CMK (cell line): Measurements from ENCODE around the gene MESP1.

ENCODE experiments used
- DNase-seq: peaks from one replicate; pipeline ENCODE4 v3.0.0-alpha.2; 2010; ENCODE audit warnings: low read depth

Gene MESP1

GRCh38 chr15:89781055-89781454 lies 30.0 kb upstream of the MESP1 start:
- DNase-seq, result no peak

DNA sequence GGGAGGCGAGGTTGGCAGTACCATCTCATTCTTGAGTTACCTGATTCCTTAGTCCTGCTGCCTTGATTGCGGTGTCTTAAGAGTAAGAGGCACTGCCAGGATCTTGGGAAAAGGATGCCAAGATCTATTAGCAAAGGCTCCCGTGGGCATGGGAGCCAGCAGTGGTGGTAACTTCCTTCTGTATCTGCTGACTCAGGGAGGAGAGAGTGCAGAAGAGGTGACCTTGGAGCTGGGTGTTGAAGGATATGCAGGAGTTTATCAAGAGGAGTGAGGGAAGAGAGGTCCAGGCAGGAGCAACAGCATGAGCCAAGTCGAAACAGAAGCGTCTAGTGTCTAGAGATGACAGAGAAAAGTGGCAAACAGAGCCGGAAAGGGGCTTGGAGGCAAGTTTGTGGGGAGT lies 29.6 kb upstream of the MESP1 start:
- no peak for DNase-seq

- no peak for DNase-seq
These were observed 27.8 kb upstream of the MESP1 start for GRCh38 chr15:89778861-89779260.

GRCh38 chr15:89777782-89778380 lies 26.8 kb upstream of the MESP1 start:
- DNase-seq, result no peak

GRCh38 chr15:89777073-89777751 lies 26.2 kb upstream of the MESP1 start:
- no peak for DNase-seq

DNA sequence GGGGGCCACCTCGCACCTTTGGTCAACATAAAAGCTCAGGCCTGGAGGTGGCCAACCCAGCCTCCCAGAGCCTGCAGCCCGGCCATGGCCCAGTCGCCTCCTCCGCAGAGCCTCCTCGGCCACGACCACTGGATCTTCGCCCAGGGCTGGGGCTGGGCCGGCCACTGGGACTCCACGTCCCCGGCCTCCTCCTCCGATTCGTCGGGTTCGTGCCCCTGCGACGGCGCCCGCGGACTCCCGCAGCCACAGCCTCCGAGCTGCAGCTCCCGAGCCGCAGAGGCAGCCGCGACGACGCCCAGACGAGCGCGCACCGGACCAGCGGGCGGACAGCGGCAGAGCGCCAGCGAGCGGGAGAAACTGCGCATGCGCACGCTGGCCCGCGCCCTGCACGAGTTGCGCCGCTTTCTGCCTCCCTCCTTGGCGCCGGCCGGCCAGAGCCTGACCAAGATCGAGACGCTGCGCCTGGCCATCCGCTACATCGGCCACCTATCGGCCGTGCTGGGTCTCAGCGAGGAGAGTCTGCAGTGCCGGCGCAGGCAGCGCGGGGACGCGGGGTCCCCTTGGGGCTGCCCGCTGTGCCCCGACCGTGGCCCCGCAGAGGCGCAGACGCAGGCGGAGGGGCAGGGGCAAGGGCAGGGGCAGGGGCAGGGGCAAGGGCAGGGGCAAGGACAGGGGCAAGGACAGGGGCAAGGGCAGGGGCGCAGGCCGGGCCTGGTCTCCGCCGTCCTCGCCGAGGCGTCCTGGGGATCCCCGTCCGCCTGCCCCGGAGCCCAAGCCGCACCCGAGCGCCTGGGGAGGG lies 25.4 kb upstream of the MESP1 start, which contains the start of gene MESP2:
TSS of gene MESP2 (plus strand) at position 59 of the 799 bp plus-strand sequence. CDS start at position 85, 26 bp downstream.
- peak; percentile 73 for DNase-seq

GRCh38 chr15:89775815-89776214 lies 24.8 kb upstream of the MESP1 start:
- no peak for DNase-seq

DNA sequence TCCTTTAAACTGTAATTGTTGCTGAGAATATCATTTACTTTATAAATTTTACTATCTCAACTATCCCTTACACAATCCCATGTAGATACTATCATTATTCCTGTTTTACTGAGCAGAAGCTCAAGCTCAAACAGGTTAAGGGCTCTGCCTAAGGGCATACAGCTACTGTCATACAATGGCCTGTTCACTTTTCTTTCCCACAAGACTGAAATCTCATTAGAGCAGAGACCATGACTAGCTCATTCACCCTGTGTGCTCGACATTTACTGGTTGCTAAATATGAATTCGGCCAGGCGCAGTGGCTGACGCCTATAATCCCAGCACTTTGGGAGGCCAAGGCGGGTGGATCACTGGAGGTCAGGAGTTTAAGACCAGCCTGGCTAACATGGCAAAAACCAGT lies 23.4 kb upstream of the MESP1 start:
- DNase-seq, result no peak

DNA sequence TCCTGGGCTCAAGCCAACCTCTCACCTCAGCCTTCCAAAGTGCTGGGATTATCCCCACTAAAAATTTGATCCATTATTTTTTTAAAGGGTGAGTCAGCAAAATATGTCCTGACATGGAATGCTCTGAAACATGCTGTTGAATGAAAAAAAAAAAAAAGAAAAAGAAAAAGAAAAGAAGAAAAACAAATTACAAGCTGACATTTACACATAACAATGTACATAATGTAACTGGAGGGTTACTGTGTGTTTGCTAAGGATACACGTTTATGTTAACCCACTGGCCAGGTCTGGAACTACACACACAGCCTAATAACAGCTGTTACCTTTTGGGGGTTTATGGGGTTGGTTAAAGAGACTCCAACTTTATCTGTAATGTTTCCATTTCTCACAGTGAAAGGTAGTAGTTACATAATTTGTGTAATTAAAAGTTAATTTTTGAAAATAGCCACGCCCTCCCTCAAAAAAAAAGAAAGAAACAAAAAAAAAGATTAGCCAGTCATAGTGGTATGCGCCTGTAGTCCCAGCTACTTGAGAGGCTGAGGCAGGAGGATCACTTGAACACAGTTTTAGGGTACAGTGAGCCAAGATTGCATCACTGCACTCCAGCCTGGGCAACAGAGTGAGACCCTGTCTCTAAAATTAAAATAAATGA lies 22.0 kb upstream of the MESP1 start:
- no peak for DNase-seq

DNA sequence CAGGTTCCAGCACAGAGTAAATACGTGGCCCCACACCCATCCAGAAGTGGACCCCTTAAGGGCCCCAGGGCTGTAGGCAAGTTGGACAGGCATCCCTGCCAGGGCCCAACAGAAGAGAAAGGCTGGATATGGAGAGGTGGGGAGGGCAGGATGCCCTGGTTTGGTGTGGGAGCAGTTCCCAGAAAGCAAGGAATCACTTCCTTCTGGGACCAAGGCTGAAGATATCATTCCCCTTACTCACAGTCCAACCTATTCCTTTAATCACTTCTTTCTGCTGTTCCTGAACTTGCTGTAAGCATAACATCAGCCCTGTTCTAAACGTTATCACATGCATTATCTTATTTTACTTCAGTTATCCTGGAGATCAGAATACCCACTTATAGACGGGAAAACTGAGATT lies 19.0 kb upstream of the MESP1 start:
- no peak for DNase-seq

DNA sequence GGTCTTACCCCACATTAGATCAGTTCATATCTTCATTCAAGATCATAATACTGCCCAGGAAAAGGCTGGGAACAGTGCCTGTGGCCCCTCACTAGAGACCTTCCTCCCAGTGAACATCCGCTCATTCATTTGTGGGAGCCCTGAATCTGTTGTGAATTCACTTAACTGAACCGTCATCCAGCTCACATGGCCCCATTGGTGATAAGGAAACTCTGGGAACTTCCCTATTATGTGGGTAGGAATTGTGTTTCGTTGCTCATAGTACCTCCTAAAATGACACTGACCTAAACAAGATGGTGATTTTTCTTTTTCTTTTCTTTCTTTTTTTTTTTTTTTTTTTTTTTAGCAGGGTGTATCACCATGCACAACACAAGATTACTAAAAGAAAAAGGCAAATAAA lies 18.3 kb upstream of the MESP1 start:
- no peak for DNase-seq

DNA sequence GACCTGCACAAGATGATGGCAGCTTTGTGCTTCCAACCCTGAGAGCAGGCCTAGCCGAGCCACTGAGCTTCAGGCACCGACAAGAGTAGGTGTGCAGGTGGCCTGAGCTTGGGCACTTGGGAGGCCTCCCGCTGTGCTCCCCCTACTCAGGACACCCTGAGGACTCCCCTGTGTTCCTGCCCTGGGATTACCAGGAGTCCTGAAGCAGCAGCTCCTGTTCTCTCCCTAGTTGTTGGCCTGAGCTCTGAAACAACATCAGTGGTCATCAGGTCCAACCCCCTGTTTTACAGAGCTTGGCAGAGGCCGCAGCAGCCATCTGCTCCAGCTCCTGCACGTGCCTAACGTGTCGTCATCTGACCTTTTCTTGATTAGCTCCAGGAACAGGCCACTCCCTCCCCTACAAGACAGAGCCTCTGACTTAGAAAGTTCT lies 17.0 kb upstream of the MESP1 start:
- no peak for DNase-seq

DNA sequence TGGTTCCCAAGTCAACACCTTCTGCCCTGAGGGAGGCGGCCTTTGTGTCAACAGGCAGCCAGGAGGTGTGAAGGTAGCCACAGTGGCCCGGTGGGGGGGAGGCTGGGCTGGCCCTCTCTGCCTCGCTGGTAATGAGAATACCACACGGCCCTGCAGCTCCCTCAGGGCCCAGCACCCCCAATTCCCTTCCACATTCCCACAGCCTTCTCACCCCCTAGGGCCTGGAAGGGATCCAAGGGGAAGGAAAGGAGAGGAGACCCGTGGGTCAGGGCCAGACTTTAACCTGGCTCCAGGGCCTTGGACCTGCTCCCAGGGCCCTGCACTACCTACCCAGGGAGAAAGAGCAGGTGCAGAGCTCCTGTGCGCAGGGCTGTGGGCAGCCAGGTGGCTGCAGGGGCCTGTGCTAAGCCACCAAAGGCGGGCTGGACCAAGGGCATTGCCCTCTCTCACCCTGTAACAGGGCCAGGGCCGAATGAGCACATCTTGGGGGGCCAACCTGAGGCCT lies 16.4 kb upstream of the MESP1 start:
- DNase-seq, result no peak

DNA sequence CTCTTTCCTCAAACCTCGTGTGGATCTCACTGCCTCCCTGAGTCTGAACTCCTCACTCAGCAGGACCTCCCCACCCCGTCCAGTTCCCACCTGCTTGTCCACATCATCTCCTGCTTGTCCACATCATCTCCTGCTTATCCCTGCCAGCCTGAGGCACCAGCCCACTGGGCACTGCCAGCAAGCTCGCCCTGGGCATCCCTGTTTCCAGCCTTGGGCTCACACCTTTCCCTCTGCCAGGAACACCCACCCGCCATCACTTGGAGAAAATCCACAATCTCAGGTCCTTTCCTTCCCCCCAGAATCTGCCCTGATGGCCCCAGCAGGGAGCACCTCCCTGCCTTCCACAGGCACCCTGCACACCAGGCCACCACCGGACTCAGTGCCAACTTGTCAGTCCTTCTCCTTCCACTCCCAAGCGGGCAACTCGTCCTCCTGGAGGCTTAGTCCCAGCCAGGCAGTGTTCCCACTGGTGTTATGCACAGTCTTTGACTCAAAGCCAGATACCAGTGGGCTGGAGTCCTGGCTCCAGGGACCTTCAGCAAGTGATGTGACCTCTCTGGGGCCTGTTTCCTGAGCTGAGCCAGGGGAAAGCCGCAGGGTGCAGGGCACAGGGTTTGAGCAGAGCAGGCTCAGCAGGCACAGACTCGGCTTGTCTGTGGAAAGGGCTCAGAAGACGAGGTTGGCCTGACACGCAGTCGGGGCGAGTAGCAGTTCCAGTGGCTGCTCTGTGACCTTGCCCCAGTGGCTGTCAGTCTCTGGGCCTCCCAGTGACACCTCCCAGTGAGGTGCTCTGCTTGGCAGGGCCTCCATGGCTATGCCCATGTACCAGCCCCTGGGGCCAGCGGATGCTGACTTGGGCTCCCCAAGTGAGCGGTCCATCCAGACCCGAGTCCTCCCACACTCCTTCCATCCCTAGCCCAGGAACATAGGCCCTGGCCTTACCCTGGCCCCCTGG lies 15.6 kb upstream of the MESP1 start:
- no peak for DNase-seq

DNA sequence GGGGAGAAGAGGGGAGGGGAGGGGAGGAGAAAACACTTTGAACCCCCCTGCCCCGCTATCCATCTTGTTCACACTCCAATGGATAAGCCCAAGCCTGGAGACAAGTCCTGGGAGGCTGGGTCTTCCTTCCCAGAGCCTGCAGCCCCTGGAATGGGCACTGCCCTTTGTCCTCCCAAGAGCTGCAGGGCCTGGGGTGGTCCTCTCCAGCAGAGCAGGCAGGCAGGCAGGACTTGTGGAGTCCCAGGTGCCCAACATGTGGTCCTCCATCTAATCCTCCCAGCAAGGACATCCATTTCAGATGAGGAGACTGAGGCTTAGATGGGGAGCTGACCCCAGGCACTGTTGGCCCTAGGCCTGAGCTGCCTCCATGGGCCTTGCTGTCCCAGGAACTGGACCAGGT lies 14.6 kb upstream of the MESP1 start:
- no peak for DNase-seq

DNA sequence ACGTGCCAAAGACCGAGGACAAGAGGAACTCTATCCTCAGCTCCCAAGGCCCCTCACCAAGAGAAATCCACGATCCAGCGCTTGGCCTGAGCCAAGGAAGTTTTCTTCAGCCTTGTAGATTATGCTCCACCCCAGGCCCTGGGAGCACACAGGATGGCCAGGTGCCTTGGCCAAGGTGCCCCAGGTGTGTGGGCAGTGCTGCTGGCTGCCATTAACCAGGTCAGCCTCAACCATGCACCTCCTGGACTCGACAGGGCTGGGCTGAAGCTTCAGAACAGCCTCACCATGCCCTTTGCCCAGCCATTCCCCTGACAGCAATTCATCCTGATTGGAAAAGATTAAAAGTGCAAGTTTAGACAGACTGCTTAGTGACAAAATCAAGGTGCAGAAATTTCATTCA lies 10.9 kb upstream of the MESP1 start:
- no peak for DNase-seq

GRCh38 chr15:89761009-89761831 lies 10.2 kb upstream of the MESP1 start:
- DNase-seq, result no peak

GRCh38 chr15:89760303-89761008 lies 9.4 kb upstream of the MESP1 start:
- peak; percentile 76 for DNase-seq

DNA sequence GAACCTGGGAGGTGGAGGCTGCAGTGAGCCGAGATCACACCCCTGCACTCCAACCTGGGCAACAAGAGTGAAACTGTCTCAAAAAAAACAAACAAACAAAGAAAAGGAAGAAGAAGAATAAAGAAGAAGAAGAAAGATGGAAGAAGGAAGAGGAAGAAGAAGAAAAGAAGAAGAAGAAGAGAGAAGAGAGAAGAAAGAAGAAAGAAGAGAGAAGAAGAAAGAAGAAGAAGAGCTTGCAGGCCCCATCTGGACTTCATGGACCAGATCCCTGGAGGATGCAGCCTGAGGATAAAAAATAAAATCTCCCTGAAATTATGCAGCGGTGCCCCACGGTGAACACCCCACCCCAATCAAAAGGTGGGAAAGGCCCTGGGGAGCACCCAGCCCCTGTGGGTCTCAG lies 8.8 kb upstream of the MESP1 start:
- no peak for DNase-seq

- no peak for DNase-seq
These were observed 7.9 kb upstream of the MESP1 start for GRCh38 chr15:89758981-89759380.
